Measurements from ENCODE around the gene NFIC.
"Not testable (repeated sequence)": the region's sequence is repeated elsewhere in the genome, so short reads cannot be mapped to it uniquely, and the experiment has no call there.

Gene NFIC

GRCh38 chr19:3375221-3376090 lies 9.1 kb downstream of the NFIC start:
- no peak for DNase-seq

- DNase-seq = not testable (repeated sequence)
Measured at GRCh38 chr19:3376091-3376455, 9.7 kb downstream of the NFIC start.

GRCh38 chr19:3378352-3379150 lies 12.2 kb downstream of the NFIC start:
- DNase-seq = no peak

- no peak for DNase-seq
Measured at GRCh38 chr19:3380829-3381228, 14.4 kb downstream of the NFIC start.

- DNase-seq = no peak
Measured at GRCh38 chr19:3381701-3382372, 15.5 kb downstream of the NFIC start.

- DNase-seq = no peak
Measured at GRCh38 chr19:3382460-3383100, 16.2 kb downstream of the NFIC start.

- no peak for DNase-seq
Measured at GRCh38 chr19:3383121-3383722, 16.8 kb downstream of the NFIC start.

- DNase-seq = no peak
Measured at GRCh38 chr19:3386447-3387234, 20.3 kb downstream of the NFIC start.

- no peak for DNase-seq
Measured at GRCh38 chr19:3387645-3388589, 21.5 kb downstream of the NFIC start.

- no peak for DNase-seq
Measured at GRCh38 chr19:3389446-3389778, 23.0 kb downstream of the NFIC start.

GRCh38 chr19:3389876-3390371 lies 23.5 kb downstream of the NFIC start:
- DNase-seq = no peak

GRCh38 chr19:3391911-3392310 lies 25.5 kb downstream of the NFIC start:
- DNase-seq = not testable (repeated sequence)

- no peak for DNase-seq
Measured at GRCh38 chr19:3392480-3392879, 26.1 kb downstream of the NFIC start.

- no peak for DNase-seq
Measured at GRCh38 chr19:3396881-3397265, 30.5 kb downstream of the NFIC start.

GRCh38 chr19:3397266-3398022 lies 31.1 kb downstream of the NFIC start:
- no peak for DNase-seq

- no peak for DNase-seq
Measured at GRCh38 chr19:3398114-3398899, 31.9 kb downstream of the NFIC start.

- DNase-seq = no peak
Measured at GRCh38 chr19:3398900-3399278, 32.5 kb downstream of the NFIC start.

- DNase-seq = not testable (repeated sequence)
Measured at GRCh38 chr19:3399311-3399710, 32.9 kb downstream of the NFIC start.
